ENCODE measurements around the gene SH2D6.
"Not testable (repeated sequence)": the region's sequence is repeated elsewhere in the genome, so short reads cannot be mapped to it uniquely, and the experiment has no call there.

Gene SH2D6

GRCh38 chr2:85422072-85422457 lies 3.6 kb downstream of the SH2D6 start:
- no peak for DNase-seq

- no peak for DNase-seq
Measured at GRCh38 chr2:85423525-85423924, 5.0 kb downstream of the SH2D6 start.

GRCh38 chr2:85425588-85425987 lies 7.1 kb downstream of the SH2D6 start:
- DNase-seq, result no peak

- no peak for DNase-seq
Measured at GRCh38 chr2:85427300-85427835, 8.9 kb downstream of the SH2D6 start.

GRCh38 chr2:85428343-85428881 lies 9.9 kb downstream of the SH2D6 start:
- no peak for DNase-seq

- DNase-seq, result no peak
Measured at GRCh38 chr2:85429213-85429923, 10.9 kb downstream of the SH2D6 start.

- no peak for DNase-seq
Measured at GRCh38 chr2:85429924-85430289, 11.4 kb downstream of the SH2D6 start.

GRCh38 chr2:85430752-85431569 lies 12.4 kb downstream of the SH2D6 start:
- no peak for DNase-seq

- no peak for DNase-seq
Measured at GRCh38 chr2:85431570-85432205, 13.2 kb downstream of the SH2D6 start.

- DNase-seq, result no peak
Measured at GRCh38 chr2:85433511-85434089, 15.1 kb downstream of the SH2D6 start.

GRCh38 chr2:85434696-85435095 lies 16.2 kb downstream of the SH2D6 start:
- no peak for DNase-seq

- DNase-seq, result no peak
Measured at GRCh38 chr2:85435220-85435958, 16.9 kb downstream of the SH2D6 start.

GRCh38 chr2:85435981-85436835 lies 17.7 kb downstream of the SH2D6 start:
- no peak for DNase-seq

- no peak for DNase-seq
Measured at GRCh38 chr2:85436836-85437487, 18.4 kb downstream of the SH2D6 start.

GRCh38 chr2:85437488-85438200 lies 19.1 kb downstream of the SH2D6 start:
- DNase-seq, result no peak

GRCh38 chr2:85438201-85439024 lies 19.9 kb downstream of the SH2D6 start:
- no peak for DNase-seq

- DNase-seq, result no peak
Measured at GRCh38 chr2:85439025-85439472, 20.5 kb downstream of the SH2D6 start.

- not testable (repeated sequence) for DNase-seq
Measured at GRCh38 chr2:85439569-85439968, 21.1 kb downstream of the SH2D6 start.

GRCh38 chr2:85439986-85440385 lies 21.5 kb downstream of the SH2D6 start:
- DNase-seq, result no peak
